IMR-90 (cell line): ENCODE results near the gene SLC39A8. TPM values are rescaled to one million over a fixed set of nuclear protein-coding genes. Genes with fewer than 3 reads are reported as not detected.

Experiments used
- ATAC-seq: fragments of 200-7000 bp; cut with Tn5 transposase; 2 replicates; pipeline ENCODE4 v1.9.1; 2020; ENCODE audit warnings: low read depth, mild to moderate bottlenecking, moderate library complexity
- BruUV-seq: library from RNA; stranded (reverse); fragments of 400-500 nt; replicated peaks from 2 replicates; lab custom pipeline; 2021; lab: Mats Ljungman, UMichigan
- CTCF ChIA-PET: fragments of 300-600 bp; formaldehyde crosslinking; extraction: SDS; loops from one replicate; lab custom pipeline; 2021; ENCODE audit warnings: antibody characterized with exemption; lab: Yijun Ruan, JAX
- POLR2A ChIA-PET: fragments of 300-600 bp; sonication (Branson Sonifier 250); formaldehyde crosslinking; loops from one replicate; lab custom pipeline; 2022; ENCODE audit warnings: antibody characterized with exemption; ENCODE audit not compliant: unreplicated experiment; lab: Charles Lee
- DNase-seq: peaks from one replicate; pipeline ENCODE4 v3.0.0; 2013
- H2AFZ ChIP-seq: replicated peaks from 2 replicates; pipeline ENCODE3; 2013; ENCODE audit warnings: low read length, mild to moderate bottlenecking; ENCODE audit not compliant: poor library complexity
- H2AK5ac ChIP-seq: 2 replicates; pipeline ENCODE4 v1.6.1; 2013; ENCODE audit warnings: low read depth, low read length, inconsistent platforms
- H2AK9ac ChIP-seq: replicated peaks from 2 replicates; pipeline ENCODE3; 2013; ENCODE audit warnings: mild to moderate bottlenecking, low read depth, low read length, moderate library complexity; ENCODE audit not compliant: poor library complexity
- H2BK120ac ChIP-seq: 2 replicates; pipeline ENCODE4 v1.6.1; 2013; ENCODE audit warnings: low read depth, low read length, inconsistent platforms
- H2BK15ac ChIP-seq: 3 replicates; pipeline ENCODE4 v1.6.1; 2013; ENCODE audit warnings: low read depth, low read length, inconsistent platforms
- H2BK20ac ChIP-seq: 2 replicates; pipeline ENCODE4 v1.6.1; 2013; ENCODE audit warnings: low read depth, mild to moderate bottlenecking, inconsistent platforms, low read length, moderate library complexity
- H2BK5ac ChIP-seq: 2 replicates; pipeline ENCODE4 v1.6.1; 2013; ENCODE audit warnings: mild to moderate bottlenecking, low read depth, low read length, inconsistent platforms; ENCODE audit not compliant: poor library complexity, severe bottlenecking
- H3K14ac ChIP-seq: replicated peaks from 2 replicates; pipeline ENCODE4 v1.6.1; 2013; ENCODE audit warnings: low read depth, low read length, inconsistent platforms
- H3K18ac ChIP-seq: 2 replicates; pipeline ENCODE4 v1.6.1; 2013; ENCODE audit warnings: low read depth, low read length, control low read depth
- H3K23ac ChIP-seq: 2 replicates; pipeline ENCODE4 v1.6.1; 2013; ENCODE audit warnings: low read depth, low read length, inconsistent platforms
- H3K27ac ChIP-seq: 2 replicates; pipeline ENCODE4 v1.5.1; 2013; ENCODE audit warnings: mild to moderate bottlenecking, control low read depth, low read length; ENCODE audit not compliant: insufficient read depth
- H3K27me3 ChIP-seq: 2 replicates; pipeline ENCODE4 v1.6.1; 2013; ENCODE audit warnings: low read length; ENCODE audit not compliant: control insufficient read depth, insufficient read depth
- H3K36me3 ChIP-seq: 2 replicates; pipeline ENCODE4 v1.6.1; 2013; ENCODE audit warnings: low read length, mixed read lengths; ENCODE audit not compliant: control insufficient read depth, insufficient read depth
- H3K4ac ChIP-seq: 2 replicates; pipeline ENCODE4 v1.6.1; 2013; ENCODE audit warnings: low read depth, low read length, inconsistent platforms
- H3K4me1 ChIP-seq: 2 replicates; pipeline ENCODE4 v1.6.1; 2013; ENCODE audit warnings: low read length, mixed read lengths; ENCODE audit not compliant: control insufficient read depth, insufficient read depth
- H3K4me2 ChIP-seq: 2 replicates; pipeline ENCODE4 v1.6.1; 2013; ENCODE audit warnings: low read depth, mild to moderate bottlenecking, control low read depth, low read length, moderate library complexity
- H3K4me3 ChIP-seq: 2 replicates; pipeline ENCODE4 v1.5.1; 2013; ENCODE audit warnings: low read depth, mild to moderate bottlenecking, control low read depth, low read length, moderate library complexity; ENCODE audit not compliant: insufficient read depth
- H3K56ac ChIP-seq: 2 replicates; pipeline ENCODE4 v1.6.1; 2013; ENCODE audit warnings: low read length, inconsistent platforms; ENCODE audit not compliant: insufficient read depth; ENCODE audit errors: extremely low read depth
- H3K79me1 ChIP-seq, 2 experiments: 2 replicates each; pipeline ENCODE4 v1.6.1; 2013; ENCODE audit warnings: low read length in 2 of 2, inconsistent platforms in 1 of 2, low read depth in 1 of 2
- H3K9ac ChIP-seq: 2 replicates; pipeline ENCODE4 v1.6.1; 2013; ENCODE audit warnings: low read depth, low read length, control low read depth
- H3K9me1 ChIP-seq: 2 replicates; pipeline ENCODE4 v1.6.1; 2013; ENCODE audit warnings: low read length, inconsistent platforms; ENCODE audit not compliant: insufficient read depth
- H3K9me3 ChIP-seq: 2 replicates; pipeline ENCODE4 v1.6.1; 2013; ENCODE audit warnings: low read length; ENCODE audit not compliant: control insufficient read depth, insufficient read depth
- H4K20me1 ChIP-seq: 2 replicates; pipeline ENCODE4 v1.6.1; 2013; ENCODE audit warnings: low read length, inconsistent platforms; ENCODE audit not compliant: insufficient read depth
- H4K5ac ChIP-seq: 2 replicates; pipeline ENCODE4 v1.6.1; 2013; ENCODE audit warnings: mild to moderate bottlenecking, low read depth, low read length, control low read depth
- H4K8ac ChIP-seq, 2 experiments: 2 replicates each; pipeline ENCODE4 v1.6.1; 2013; ENCODE audit warnings: low read depth in 2 of 2, low read length in 2 of 2, control low read depth in 1 of 2, inconsistent platforms in 1 of 2
- H4K91ac ChIP-seq: 2 replicates; pipeline ENCODE4 v1.6.1; 2013; ENCODE audit warnings: low read depth, low read length, inconsistent platforms; ENCODE audit not compliant: insufficient read depth
- BHLHE40 ChIP-seq: fragments of 150-350 bp; IDR thresholded peaks from 2 replicates; pipeline ENCODE4 v1.6.1; 2016; ENCODE audit warnings: mild to moderate bottlenecking, low read depth, low read length
- CEBPB ChIP-seq: IDR thresholded peaks from 2 replicates; pipeline ENCODE4 v1.6.1; 2012; ENCODE audit warnings: low read depth, low read length, improper control_type of control experiment
- CHD1 ChIP-seq: IDR thresholded peaks from 2 replicates; pipeline ENCODE4 v1.6.1; 2012; ENCODE audit warnings: low read depth, low read length, improper control_type of control experiment
- FOS ChIP-seq: fragments of 150-350 bp; IDR thresholded peaks from 2 replicates; pipeline ENCODE4 v1.6.1; 2016; ENCODE audit warnings: low read depth, low read length
- MAFK ChIP-seq: IDR thresholded peaks from 2 replicates; pipeline ENCODE4 v1.6.1; 2012; ENCODE audit warnings: low read depth, low read length, improper control_type of control experiment
- MAZ ChIP-seq: IDR thresholded peaks from 2 replicates; pipeline ENCODE4 v1.6.1; 2012; ENCODE audit warnings: low read depth, mild to moderate bottlenecking, low read length, improper control_type of control experiment, moderate library complexity, borderline replicate concordance
- MXI1 ChIP-seq: IDR thresholded peaks from 2 replicates; pipeline ENCODE4 v1.6.1; 2012; ENCODE audit warnings: low read depth, mild to moderate bottlenecking, low read length, moderate library complexity, borderline replicate concordance
- NFE2L2 ChIP-seq: fragments of 150-350 bp; IDR thresholded peaks from 2 replicates; pipeline ENCODE4 v1.6.1; 2016; ENCODE audit warnings: low read depth, mild to moderate bottlenecking, low read length
- POLR2A ChIP-seq: IDR thresholded peaks from 2 replicates; pipeline ENCODE4 v1.6.1; 2012; ENCODE audit warnings: mild to moderate bottlenecking, low read depth, low read length
- RAD21 ChIP-seq: IDR thresholded peaks from 2 replicates; pipeline ENCODE4 v1.6.1; 2012; ENCODE audit warnings: low read length, improper control_type of control experiment
- RCOR1 ChIP-seq: IDR thresholded peaks from 2 replicates; pipeline ENCODE4 v1.6.1; 2012; ENCODE audit warnings: mild to moderate bottlenecking, low read length, improper control_type of control experiment; ENCODE audit not compliant: insufficient replicate concordance
- RFX5 ChIP-seq: IDR thresholded peaks from 2 replicates; pipeline ENCODE4 v1.8.0; 2012; ENCODE audit warnings: low read depth, mild to moderate bottlenecking, low read length, moderate library complexity
- SMC3 ChIP-seq: fragments of 150-350 bp; IDR thresholded peaks from 2 replicates; pipeline ENCODE4 v1.6.1; 2016; ENCODE audit warnings: low read depth, mild to moderate bottlenecking, antibody characterized with exemption, low read length, moderate library complexity
- WGBS, 2 experiments: methylation state at CpG; one replicate each; pipeline versions ENCODE4 v1.1.5 to v1.1.7; 2013; ENCODE audit warnings: missing lambda C conversion rate in 2 of 2; ENCODE audit not compliant: insufficient read length in 1 of 2; ENCODE audit errors: extremely low coverage in 2 of 2; 5-methylcytosine and 5-hydroxymethylcytosine counted together
- dilution Hi-C: fragments of 300-500 bp; cut with HindIII; formaldehyde crosslinking; loops from one replicate; pipeline ENCODE4 v1.14.3; 2018; ENCODE audit warnings: low sequenced_read_pairs; ENCODE audit not compliant: unreplicated experiment
- in situ Hi-C: fragments of 300-500 bp; cut with MboI; formaldehyde crosslinking; loops from 3 replicates; pipeline ENCODE4 v1.14.3; 2019; ENCODE audit warnings: low sequenced_read_pairs, inconsistent platforms, mixed read lengths
- intact Hi-C: fragments of 100-400 bp; cut with micrococcal nuclease; formaldehyde crosslinking; loops from 2 replicates; pipeline ENCODE4 v1.10.0; 2022
- polyA plus RNA-seq, 3 experiments: library from polyadenylated mRNA; depleted of rRNA; stranded (reverse); fragments of >200 nt; gene quantifications; 2 replicates each; pipeline ENCODE4 v1.2.3, GENCODE V29; 2012; ENCODE audit warnings: low replicate concordance in 1 of 3
- total RNA-seq: library from RNA; depleted of rRNA; stranded (reverse); fragments of >200 nt; gene quantifications from 2 replicates; pipeline ENCODE4 v1.2.3, GENCODE V29; 2012
- TF ChIP-seq, protein P1 (sequence below): conservative IDR thresholded peaks from 2 replicates; pipeline ENCODE4 v1.5.1; 2012; ENCODE audit warnings: mild to moderate bottlenecking, low read depth, low read length, improper control_type of control experiment
- TF ChIP-seq, protein P2 (sequence below): fragments of 150-350 bp; IDR thresholded peaks from 2 replicates; pipeline ENCODE4 v1.6.1; 2017; ENCODE audit warnings: mild to moderate bottlenecking, antibody characterized with exemption, low read length, low read depth
- TF ChIP-seq, protein P3 (sequence below): fragments of 150-350 bp; IDR thresholded peaks from 2 replicates; pipeline ENCODE4 v1.6.1; 2016; ENCODE audit warnings: low read depth, mild to moderate bottlenecking, low read length, moderate library complexity, borderline replicate concordance

SLC39A8 gene
- total and polyA plus RNA-seq, 2 of the 4 experiments (the other 2 are of a cell fraction) = 0.05 to 0.18 TPM

- Histone ChIP-seq H3K9me1 (no peaks in the 10 kb centered on the region), H4K8ac (no peak overlapping the region), H2BK120ac (no peak overlapping the region), H2AFZ (no peak overlapping the region), H4K91ac (no peak overlapping the region), H3K4me3 (no peak overlapping the region), H3K36me3 (no peaks in the 10 kb centered on the region), H2BK20ac (no peak overlapping the region), H3K14ac (no peak overlapping the region), H2AK9ac (no peak overlapping the region), H3K9ac (no peak overlapping the region), H3K4me1 (no peaks in the 10 kb centered on the region), H3K18ac (no peak overlapping the region), H3K27me3 (no peaks in the 10 kb centered on the region), H3K4ac (no peak overlapping the region), H3K79me1 (no peaks in the 10 kb centered on the region), H4K20me1 (no peaks in the 10 kb centered on the region), H3K9me3 (no peaks in the 10 kb centered on the region), H2BK15ac (no peak overlapping the region), H3K27ac (no peak overlapping the region), H3K4me2 (no peak overlapping the region), H2AK5ac (no peak overlapping the region), H3K23ac (no peak overlapping the region), H3K56ac (no peak overlapping the region), H2BK5ac (no peak overlapping the region), H4K5ac (no peak overlapping the region)
- in situ Hi-C loops = no loop called here
- ATAC-seq (no peak), DNase-seq (no peak)
- ChIA-PET CTCF (no interaction called here), POLR2A (no interaction called here)
- 100% methylated on average over 1 of the region's 3 CpGs; no CpG with 5 or more reads in 1 of the 2 experiments for WGBS, 2 experiments
- no TSS peak for BruUV-seq
- TF ChIP-seq SMC3 (no peak), RFX5 (no peak), BHLHE40 (no peak), RAD21 (no peak), RCOR1 (no peak), POLR2A (no peak), MAFK (no peak), MXI1 (no peak), CEBPB (no peak), NFE2L2 (no peak), FOS (no peak), MAZ (no peak), CHD1 (no peak)
- TF ChIP-seq, protein P1, sequence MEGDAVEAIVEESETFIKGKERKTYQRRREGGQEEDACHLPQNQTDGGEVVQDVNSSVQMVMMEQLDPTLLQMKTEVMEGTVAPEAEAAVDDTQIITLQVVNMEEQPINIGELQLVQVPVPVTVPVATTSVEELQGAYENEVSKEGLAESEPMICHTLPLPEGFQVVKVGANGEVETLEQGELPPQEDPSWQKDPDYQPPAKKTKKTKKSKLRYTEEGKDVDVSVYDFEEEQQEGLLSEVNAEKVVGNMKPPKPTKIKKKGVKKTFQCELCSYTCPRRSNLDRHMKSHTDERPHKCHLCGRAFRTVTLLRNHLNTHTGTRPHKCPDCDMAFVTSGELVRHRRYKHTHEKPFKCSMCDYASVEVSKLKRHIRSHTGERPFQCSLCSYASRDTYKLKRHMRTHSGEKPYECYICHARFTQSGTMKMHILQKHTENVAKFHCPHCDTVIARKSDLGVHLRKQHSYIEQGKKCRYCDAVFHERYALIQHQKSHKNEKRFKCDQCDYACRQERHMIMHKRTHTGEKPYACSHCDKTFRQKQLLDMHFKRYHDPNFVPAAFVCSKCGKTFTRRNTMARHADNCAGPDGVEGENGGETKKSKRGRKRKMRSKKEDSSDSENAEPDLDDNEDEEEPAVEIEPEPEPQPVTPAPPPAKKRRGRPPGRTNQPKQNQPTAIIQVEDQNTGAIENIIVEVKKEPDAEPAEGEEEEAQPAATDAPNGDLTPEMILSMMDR = no peak
- TF ChIP-seq, protein P2, sequence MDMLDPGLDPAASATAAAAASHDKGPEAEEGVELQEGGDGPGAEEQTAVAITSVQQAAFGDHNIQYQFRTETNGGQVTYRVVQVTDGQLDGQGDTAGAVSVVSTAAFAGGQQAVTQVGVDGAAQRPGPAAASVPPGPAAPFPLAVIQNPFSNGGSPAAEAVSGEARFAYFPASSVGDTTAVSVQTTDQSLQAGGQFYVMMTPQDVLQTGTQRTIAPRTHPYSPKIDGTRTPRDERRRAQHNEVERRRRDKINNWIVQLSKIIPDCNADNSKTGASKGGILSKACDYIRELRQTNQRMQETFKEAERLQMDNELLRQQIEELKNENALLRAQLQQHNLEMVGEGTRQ = no peak
- TF ChIP-seq, protein P3, sequence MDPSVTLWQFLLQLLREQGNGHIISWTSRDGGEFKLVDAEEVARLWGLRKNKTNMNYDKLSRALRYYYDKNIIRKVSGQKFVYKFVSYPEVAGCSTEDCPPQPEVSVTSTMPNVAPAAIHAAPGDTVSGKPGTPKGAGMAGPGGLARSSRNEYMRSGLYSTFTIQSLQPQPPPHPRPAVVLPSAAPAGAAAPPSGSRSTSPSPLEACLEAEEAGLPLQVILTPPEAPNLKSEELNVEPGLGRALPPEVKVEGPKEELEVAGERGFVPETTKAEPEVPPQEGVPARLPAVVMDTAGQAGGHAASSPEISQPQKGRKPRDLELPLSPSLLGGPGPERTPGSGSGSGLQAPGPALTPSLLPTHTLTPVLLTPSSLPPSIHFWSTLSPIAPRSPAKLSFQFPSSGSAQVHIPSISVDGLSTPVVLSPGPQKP = no peak
- intact Hi-C loops = no loop called here
- dilution Hi-C loops = no loop called here
Measured at GRCh38 chr4:102326951-102327350, 18.3 kb downstream of the SLC39A8 start.
